ENCODE data around the gene ASPSCR1. TPM values are rescaled to one million over a fixed set of nuclear protein-coding genes. Genes with fewer than 3 reads are reported as not detected.

ASPSCR1 gene
- total RNA-seq, 1 experiment from 2014 or later, result 51.0 TPM

DNA sequence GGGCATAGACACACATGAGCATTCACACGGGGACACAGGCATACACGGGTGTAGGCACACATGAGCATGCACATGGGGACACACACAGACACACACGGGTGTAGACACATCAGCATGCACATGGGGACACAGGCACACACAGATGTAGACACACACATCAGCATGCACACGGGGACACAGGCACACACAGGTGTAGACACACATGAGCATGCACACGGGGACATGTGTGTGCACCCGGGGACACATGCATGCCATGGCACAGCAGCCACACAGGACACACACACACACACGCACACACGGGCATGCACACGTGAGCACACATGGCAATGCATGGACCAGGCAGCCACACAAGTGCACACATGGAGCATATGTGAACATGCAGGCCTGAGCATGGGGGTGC is 65.2 kb downstream of the ASPSCR1 start:
- ChIA-PET RAD21 (ENCODE audit: low non-redundant PET in 1 of 2, low total read pairs in 2 of 2, uncharacterized antibody in 2 of 2, unreplicated experiment in 2 of 2) (no interaction called here), CTCF (no interaction called here), POLR2A (no interaction called here)
- Histone ChIP-seq H3K4me3 (replicated peaks in 1 of 2; ENCODE audit: low read depth in 1 of 2, low read length in 2 of 2) (no peak overlapping the region), H3K79me2 (ENCODE audit: insufficient read depth, low read length) (no peaks in the 10 kb centered on the region), H3K27ac (ENCODE audit: low read depth, low read length) (no peak overlapping the region), H2AFZ (ENCODE audit: low read depth, low read length, poor library complexity, severe bottlenecking) (no peak overlapping the region), H3K27me3 (ENCODE audit: insufficient read depth, low read length) (no peaks in the 10 kb centered on the region), H4K20me1 (ENCODE audit: insufficient read depth) (no peaks in the 10 kb centered on the region), H3K9me2 (ENCODE audit: insufficient read depth) (no peaks in the 10 kb centered on the region), H3K9ac (ENCODE audit: low read length) (no peak overlapping the region), H3K9me3 (ENCODE audit: control insufficient read depth in 1 of 2, insufficient read depth in 1 of 2, low read depth in 1 of 2, low read length in 2 of 2) (no peaks in the 10 kb centered on the region), H3K4me2 (ENCODE audit: low read length) (no peak overlapping the region), H3K36me3 (ENCODE audit: control insufficient read depth in 1 of 2, insufficient read depth in 2 of 2, low read length in 2 of 2) (peaks cover 0 to 5% of the 10 kb centered on the region in 2 experiments; a peak in 1 of 4 replicates), H3K4me1 (ENCODE audit: control insufficient read depth in 1 of 2, insufficient read depth in 2 of 2, low read length in 2 of 2) (peaks cover 4 to 6% of the 10 kb centered on the region in 2 experiments)
- TF ChIP-seq POLR2A (IDR thresholded peaks at IDR 0.05; ENCODE audit: borderline replicate concordance, extremely low read depth, insufficient read depth, insufficient read length), result no peak
- TF ChIP-seq SRF (IDR thresholded peaks at IDR 0.05; ENCODE audit: low read depth), result no peak
- TF ChIP-seq SP1 (IDR thresholded peaks at IDR 0.05; ENCODE audit: low read depth), result no peak
- no peak for TF ChIP-seq ZNF274 (IDR thresholded peaks at IDR 0.05; ENCODE audit: low read depth, low read length)
- TF ChIP-seq, protein P1, sequence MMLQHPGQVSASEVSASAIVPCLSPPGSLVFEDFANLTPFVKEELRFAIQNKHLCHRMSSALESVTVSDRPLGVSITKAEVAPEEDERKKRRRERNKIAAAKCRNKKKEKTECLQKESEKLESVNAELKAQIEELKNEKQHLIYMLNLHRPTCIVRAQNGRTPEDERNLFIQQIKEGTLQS (IDR thresholded peaks at IDR 0.05), result no peak
- TF ChIP-seq TCF7L2 (IDR thresholded peaks at IDR 0.05; ENCODE audit: borderline replicate concordance, extremely low read depth, insufficient read depth, insufficient read length), result no peak
- TF ChIP-seq FOSL1 (IDR thresholded peaks at IDR 0.05; ENCODE audit: low read depth), result no peak
- TF ChIP-seq MAX (IDR thresholded peaks at IDR 0.05), result no peak
- no peak for TF ChIP-seq SIN3A (IDR thresholded peaks at IDR 0.05; ENCODE audit: low read depth)
- TF ChIP-seq YY1 (IDR thresholded peaks at IDR 0.05; ENCODE audit: extremely low read depth, insufficient replicate concordance, low read depth, low read length), result no peak
- no peak for TF ChIP-seq EZH2phosphoT487 (IDR thresholded peaks at IDR 0.05; ENCODE audit: borderline replicate concordance)
- BruUV-seq (replicated peaks), result no TSS peak
- DNase-seq (ENCODE audit: low read depth, low spot score) (no peak), ATAC-seq (no peak)
- intact Hi-C loops (cut with micrococcal nuclease), result no loop called here

DNA sequence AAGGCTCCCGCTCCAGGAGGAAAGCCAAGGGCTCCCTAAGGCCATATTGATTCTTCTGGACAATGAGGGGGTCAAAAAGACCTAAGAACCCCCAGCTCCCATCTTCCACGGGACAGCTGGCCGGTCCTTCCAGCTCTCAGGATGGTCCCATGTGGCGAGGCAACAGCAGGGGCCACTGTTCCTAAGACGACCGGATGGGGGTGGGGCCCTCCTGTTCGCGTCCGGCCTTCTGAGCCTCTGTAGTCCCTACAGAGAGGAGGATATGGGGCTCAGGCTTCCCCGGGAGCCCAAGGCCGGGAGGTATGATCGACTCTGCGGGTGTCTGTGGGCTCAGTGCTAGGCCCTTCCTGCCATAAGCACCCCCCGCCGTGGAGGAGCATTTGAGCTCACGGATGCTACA is 66.1 kb downstream of the ASPSCR1 start:
- H3K9me2 ChIP-seq (ENCODE audit: insufficient read depth), result no peaks in the 10 kb centered on the region
- H3K4me2 ChIP-seq (ENCODE audit: low read length), result no peak overlapping the region
- ATAC-seq (peak; percentile 30; the same call in 1 of the 2 replicates), DNase-seq (ENCODE audit: low read depth, low spot score) (no peak)
- H4K20me1 ChIP-seq (ENCODE audit: insufficient read depth), result no peaks in the 10 kb centered on the region
- intact Hi-C loops (cut with micrococcal nuclease), result no loop called here
- no peak overlapping the region for H2AFZ ChIP-seq (ENCODE audit: low read depth, low read length, poor library complexity, severe bottlenecking)
- ChIA-PET POLR2A (no interaction called here), RAD21 (ENCODE audit: low non-redundant PET in 1 of 2, low total read pairs in 2 of 2, uncharacterized antibody in 2 of 2, unreplicated experiment in 2 of 2) (no interaction called here), CTCF (no interaction called here)
- H3K36me3 ChIP-seq (ENCODE audit: control insufficient read depth in 1 of 2, insufficient read depth in 2 of 2, low read length in 2 of 2), result peaks cover 3 to 7% of the 10 kb centered on the region in 2 experiments; a peak in 2 of 4 replicates
- H3K27me3 ChIP-seq (ENCODE audit: insufficient read depth, low read length), result no peaks in the 10 kb centered on the region
- no peaks in the 10 kb centered on the region for H3K4me1 ChIP-seq (ENCODE audit: control insufficient read depth in 1 of 2, insufficient read depth in 2 of 2, low read length in 2 of 2)
- no TSS peak for BruUV-seq (replicated peaks)
- no peaks in the 10 kb centered on the region for H3K9me3 ChIP-seq (ENCODE audit: control insufficient read depth in 1 of 2, insufficient read depth in 1 of 2, low read depth in 1 of 2, low read length in 2 of 2)
- no peak overlapping the region for H3K27ac ChIP-seq (ENCODE audit: low read depth, low read length)
- H3K9ac ChIP-seq (ENCODE audit: low read length), result no peak overlapping the region
- no peak overlapping the region for H3K4me3 ChIP-seq (replicated peaks in 1 of 2; ENCODE audit: low read depth in 1 of 2, low read length in 2 of 2)
- no peaks in the 10 kb centered on the region for H3K79me2 ChIP-seq (ENCODE audit: insufficient read depth, low read length)
- TF ChIP-seq MAX (IDR thresholded peaks at IDR 0.05), result no peak
- TF ChIP-seq EGR1 (IDR thresholded peaks at IDR 0.05; ENCODE audit: low read depth), result no peak
- no peak for TF ChIP-seq ZNF274 (IDR thresholded peaks at IDR 0.05; ENCODE audit: low read depth, low read length)
- no peak for TF ChIP-seq FOSL1 (IDR thresholded peaks at IDR 0.05; ENCODE audit: low read depth)
- no peak for TF ChIP-seq CEBPB (IDR thresholded peaks at IDR 0.05; ENCODE audit: low read depth)
- no peak for TF ChIP-seq ELF1 (IDR thresholded peaks at IDR 0.05; ENCODE audit: borderline replicate concordance, low read depth)
- TF ChIP-seq TCF7L2 (IDR thresholded peaks at IDR 0.05; ENCODE audit: borderline replicate concordance, extremely low read depth, insufficient read depth, insufficient read length), result no peak
- TF ChIP-seq EZH2phosphoT487 (IDR thresholded peaks at IDR 0.05; ENCODE audit: borderline replicate concordance), result no peak
- no peak for TF ChIP-seq POLR2A (IDR thresholded peaks at IDR 0.05; ENCODE audit: borderline replicate concordance, extremely low read depth, insufficient read depth, insufficient read length)
- TF ChIP-seq CTCF (IDR thresholded peaks at IDR 0.05 in 2 of 3, conservative IDR thresholded peaks at IDR 0.05 in 1 of 3; ENCODE audit: borderline replicate concordance in 1 of 3, insufficient read depth in 1 of 3, low read depth in 2 of 3, low read length in 2 of 3), result no peak
- no peak for TF ChIP-seq RAD21 (IDR thresholded peaks at IDR 0.05; ENCODE audit: low read depth)

Data from HCT116 (cell line).